Measurements from ENCODE around the gene PTPN22. TPM values are rescaled to one million over a fixed set of nuclear protein-coding genes. Genes with fewer than 3 reads are reported as not detected.
A peak's percentile ranks its signal among the peaks of the same experiment; 100 is the strongest.

The PTPN22 gene
- total RNA-seq, 1 donor from 2014 or later, result not detected

DNA sequence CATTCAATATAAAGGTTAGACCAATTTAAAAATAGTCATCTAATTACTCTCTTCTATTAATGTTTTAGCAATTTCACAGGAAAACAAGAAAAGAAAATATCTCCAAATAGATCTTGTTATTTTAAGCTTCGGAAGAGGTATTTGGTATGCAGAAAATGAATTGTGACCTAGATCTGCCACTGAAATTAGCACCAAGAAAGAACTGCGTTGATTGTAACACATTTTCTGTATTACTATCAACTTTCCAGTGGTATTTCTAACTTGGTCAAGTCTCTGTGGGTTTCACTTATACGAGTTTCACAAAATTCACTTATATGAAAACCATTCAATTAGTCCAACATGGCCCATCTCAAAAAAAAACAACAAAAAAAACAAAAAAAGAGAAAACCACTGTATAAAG, 71.0 kb downstream of the PTPN22 start:
- no peak overlapping the region for H3K4me3 ChIP-seq (ENCODE audit: low read depth, low read length)
- DNase-seq (ENCODE audit: low read depth), result no peak
- H3K27me3 ChIP-seq (ENCODE audit: control insufficient read depth, insufficient read depth, low read length), result no peaks in the 10 kb centered on the region
- no peaks in the 10 kb centered on the region for H3K36me3 ChIP-seq (ENCODE audit: control insufficient read depth, insufficient read depth, low read length)
- TF ChIP-seq, protein P1, sequence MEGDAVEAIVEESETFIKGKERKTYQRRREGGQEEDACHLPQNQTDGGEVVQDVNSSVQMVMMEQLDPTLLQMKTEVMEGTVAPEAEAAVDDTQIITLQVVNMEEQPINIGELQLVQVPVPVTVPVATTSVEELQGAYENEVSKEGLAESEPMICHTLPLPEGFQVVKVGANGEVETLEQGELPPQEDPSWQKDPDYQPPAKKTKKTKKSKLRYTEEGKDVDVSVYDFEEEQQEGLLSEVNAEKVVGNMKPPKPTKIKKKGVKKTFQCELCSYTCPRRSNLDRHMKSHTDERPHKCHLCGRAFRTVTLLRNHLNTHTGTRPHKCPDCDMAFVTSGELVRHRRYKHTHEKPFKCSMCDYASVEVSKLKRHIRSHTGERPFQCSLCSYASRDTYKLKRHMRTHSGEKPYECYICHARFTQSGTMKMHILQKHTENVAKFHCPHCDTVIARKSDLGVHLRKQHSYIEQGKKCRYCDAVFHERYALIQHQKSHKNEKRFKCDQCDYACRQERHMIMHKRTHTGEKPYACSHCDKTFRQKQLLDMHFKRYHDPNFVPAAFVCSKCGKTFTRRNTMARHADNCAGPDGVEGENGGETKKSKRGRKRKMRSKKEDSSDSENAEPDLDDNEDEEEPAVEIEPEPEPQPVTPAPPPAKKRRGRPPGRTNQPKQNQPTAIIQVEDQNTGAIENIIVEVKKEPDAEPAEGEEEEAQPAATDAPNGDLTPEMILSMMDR (IDR thresholded peaks at IDR 0.05; ENCODE audit: insufficient read depth, low read length, poor library complexity, severe bottlenecking), result no peak

DNA sequence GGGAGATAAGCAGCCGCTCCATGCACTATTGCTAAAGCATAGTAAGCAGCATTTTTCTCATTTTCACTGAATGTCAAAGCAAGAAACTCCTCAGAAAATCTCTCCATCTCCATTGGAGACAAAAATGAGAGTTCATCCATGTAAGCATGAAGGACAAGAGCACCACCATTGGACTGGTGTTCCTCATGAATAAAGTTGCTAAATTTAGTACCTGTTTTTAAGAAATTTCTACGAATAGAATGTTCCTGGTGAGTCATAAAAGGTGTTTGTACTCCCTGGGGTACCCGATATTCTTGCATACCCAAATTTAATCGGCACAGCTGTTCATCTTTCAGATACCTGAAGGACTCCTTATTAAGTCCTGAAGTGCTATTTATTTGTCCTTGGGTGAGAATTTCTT, 74.0 kb downstream of the PTPN22 start:
- TF ChIP-seq, protein P1 (IDR thresholded peaks at IDR 0.05; ENCODE audit: insufficient read depth, low read length, poor library complexity, severe bottlenecking), result no peak
- Histone ChIP-seq H3K27me3 (ENCODE audit: control insufficient read depth, insufficient read depth, low read length) (no peaks in the 10 kb centered on the region), H3K36me3 (ENCODE audit: control insufficient read depth, insufficient read depth, low read length) (no peaks in the 10 kb centered on the region), H3K4me3 (ENCODE audit: low read depth, low read length) (no peak overlapping the region)
- DNase-seq (ENCODE audit: low read depth), result no peak

DNA sequence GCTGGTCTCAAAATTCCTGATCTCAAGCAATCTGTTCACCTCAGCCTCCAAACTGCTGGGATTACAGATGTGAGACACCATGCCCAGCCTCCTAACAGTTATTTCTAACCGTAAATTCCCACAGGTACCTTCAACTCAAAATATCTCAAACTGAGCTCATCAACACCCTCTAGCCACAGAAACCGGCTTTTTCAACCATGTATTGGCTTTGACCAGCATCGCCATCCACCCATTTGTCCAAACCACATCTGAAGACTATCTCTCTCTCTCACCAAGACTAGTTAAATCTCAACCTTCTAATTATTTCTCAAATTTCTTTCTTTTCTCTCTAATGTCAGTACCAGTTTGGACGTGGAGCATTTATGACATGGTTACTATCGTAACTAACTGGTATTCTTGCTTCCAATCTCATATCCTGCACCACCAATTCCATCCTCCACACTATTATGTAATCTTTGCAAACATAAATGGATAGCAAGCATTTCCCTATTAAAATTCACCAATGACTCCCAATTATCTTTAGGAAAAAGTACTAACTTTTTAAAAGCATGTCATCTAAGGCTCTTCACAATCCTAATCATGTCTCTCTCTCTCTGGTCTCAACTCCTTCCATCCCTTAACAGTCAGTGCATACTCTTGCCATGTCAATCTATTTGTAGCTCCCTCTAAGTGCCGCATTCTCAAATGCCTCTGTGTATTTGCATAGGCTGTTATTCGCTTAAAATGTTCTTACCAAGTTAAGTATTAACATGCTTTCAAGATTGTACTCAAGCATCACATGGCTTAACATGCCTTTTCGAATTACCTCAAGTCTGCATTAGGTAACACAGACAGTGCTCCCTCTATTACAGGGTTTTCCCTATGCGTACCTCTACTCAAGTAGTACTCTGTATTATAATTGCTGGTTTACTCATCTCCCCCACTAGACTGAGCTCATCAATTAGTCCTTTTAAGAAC, 77.4 kb downstream of the PTPN22 start:
- TF ChIP-seq, protein P1 (IDR thresholded peaks at IDR 0.05; ENCODE audit: insufficient read depth, low read length, poor library complexity, severe bottlenecking), result no peak
- peak; percentile 50 for DNase-seq (ENCODE audit: low read depth)
- no peak overlapping the region for H3K4me3 ChIP-seq (ENCODE audit: low read depth, low read length)
- no peaks in the 10 kb centered on the region for H3K27me3 ChIP-seq (ENCODE audit: control insufficient read depth, insufficient read depth, low read length)
- H3K36me3 ChIP-seq (ENCODE audit: control insufficient read depth, insufficient read depth, low read length), result no peaks in the 10 kb centered on the region

DNA sequence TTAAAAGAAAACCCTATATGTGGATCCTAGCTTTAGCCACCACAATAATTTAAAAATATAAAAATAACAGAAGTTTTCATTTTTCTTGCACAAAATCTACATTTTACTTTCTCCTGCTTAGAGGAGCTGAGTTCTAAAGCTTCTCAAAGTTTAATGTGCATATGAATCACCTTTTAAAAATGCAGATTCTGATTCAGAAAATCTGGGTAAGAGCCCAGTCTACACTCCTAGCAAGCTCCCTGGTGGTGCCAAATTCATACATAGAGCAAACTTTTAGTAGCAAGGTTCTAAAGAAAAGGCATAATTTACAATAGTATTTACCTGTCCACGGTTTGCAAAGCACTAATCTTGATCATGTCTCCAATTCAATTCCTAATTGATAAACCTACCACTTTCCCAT, 78.5 kb downstream of the PTPN22 start:
- Histone ChIP-seq H3K36me3 (ENCODE audit: control insufficient read depth, insufficient read depth, low read length) (no peaks in the 10 kb centered on the region), H3K27me3 (ENCODE audit: control insufficient read depth, insufficient read depth, low read length) (no peaks in the 10 kb centered on the region), H3K4me3 (ENCODE audit: low read depth, low read length) (no peak overlapping the region)
- DNase-seq (ENCODE audit: low read depth), result no peak
- TF ChIP-seq, protein P1 (IDR thresholded peaks at IDR 0.05; ENCODE audit: insufficient read depth, low read length, poor library complexity, severe bottlenecking), result no peak

DNA sequence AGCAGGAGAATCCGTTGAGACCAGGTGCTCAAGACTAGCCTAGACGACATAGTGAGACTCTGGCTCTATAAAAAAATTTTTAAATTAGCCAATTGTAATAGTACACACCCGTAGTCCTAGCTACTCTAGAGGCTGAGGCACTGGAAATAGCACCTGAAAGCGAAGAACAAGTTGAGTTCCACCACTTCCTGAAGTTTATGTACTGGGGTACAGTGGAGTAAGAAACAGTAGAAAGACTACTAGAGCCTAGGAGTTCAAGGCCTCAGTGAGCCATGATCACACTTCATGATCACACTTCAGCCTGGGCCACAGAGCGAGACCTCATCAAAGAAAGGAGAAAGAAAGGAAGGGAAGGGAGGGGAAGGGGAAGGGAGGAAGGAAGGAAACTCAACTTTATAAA, 79.0 kb downstream of the PTPN22 start:
- H3K27me3 ChIP-seq (ENCODE audit: control insufficient read depth, insufficient read depth, low read length), result no peaks in the 10 kb centered on the region
- H3K36me3 ChIP-seq (ENCODE audit: control insufficient read depth, insufficient read depth, low read length), result no peaks in the 10 kb centered on the region
- no peak for DNase-seq (ENCODE audit: low read depth)
- H3K4me3 ChIP-seq (ENCODE audit: low read depth, low read length), result no peak overlapping the region
- TF ChIP-seq, protein P1 (IDR thresholded peaks at IDR 0.05; ENCODE audit: insufficient read depth, low read length, poor library complexity, severe bottlenecking), result no peak

Measured in kidney epithelial cell (primary cell).